Psoas muscle (tissue), 8 donors: ENCODE results near the gene OVCA2. TPM values are rescaled to one million over a fixed set of nuclear protein-coding genes. Genes with fewer than 3 reads are reported as not detected.
A peak's percentile ranks its signal among the peaks of the same experiment; 100 is the strongest.

Experiments used
- ATAC-seq, 4 donors: fragments of 200-7000 bp; cut with Tn5 transposase; one replicate each; pipeline ENCODE4 v1.9.1; 2020; ENCODE audit warnings: moderate library complexity in 3 of 4, mild to moderate bottlenecking in 2 of 4
- DNase-seq, 2 donors: peaks; one replicate each; pipeline ENCODE4 v3.0.0-alpha.2; 2020
- H3K27ac ChIP-seq: fragments of 200-600 bp; one replicate; pipeline ENCODE4 v1.8.0; 2022
- H3K27me3 ChIP-seq, 3 donors: fragments of 200-600 bp in 1 of 3; one replicate each; pipeline versions ENCODE4 v1.6.1 to v1.8.0; 2013 to 2022; ENCODE audit warnings: low read length in 2 of 3, mild to moderate bottlenecking in 2 of 3, moderate library complexity in 1 of 3; ENCODE audit not compliant: insufficient read depth in 3 of 3
- H3K36me3 ChIP-seq, 2 donors: fragments of 200-600 bp in 1 of 2; one replicate each; pipeline versions ENCODE4 v1.6.1 to v1.8.0; 2013 to 2022; ENCODE audit warnings: low read depth in 1 of 2, mild to moderate bottlenecking in 1 of 2, moderate library complexity in 1 of 2; ENCODE audit not compliant: insufficient read depth in 1 of 2
- H3K4me1 ChIP-seq: fragments of 200-600 bp; one replicate; pipeline ENCODE4 v1.8.0; 2022
- H3K4me3 ChIP-seq: fragments of 200-600 bp; one replicate; pipeline ENCODE4 v1.8.0; 2022; ENCODE audit warnings: mild to moderate bottlenecking
- H3K9me3 ChIP-seq: fragments of 200-600 bp; one replicate; pipeline ENCODE4 v1.8.0; 2022
- CTCF ChIP-seq: fragments of 200-600 bp; IDR thresholded peaks from one replicate; pipeline ENCODE4 v1.8.0; 2022; ENCODE audit warnings: antibody characterized with exemption
- WGBS, 3 donors: extraction: QIAGEN DNeasy Blood & Tissue Kit; methylation state at CpG; one replicate each; pipeline versions ENCODE4 v1.1.6 to v1.1.7; 2013; 5-methylcytosine and 5-hydroxymethylcytosine counted together
- intact Hi-C, 2 donors: fragments of 100-400 bp; cut with DNase I; formaldehyde crosslinking; loops; one replicate each; pipeline versions ENCODE4 v1.11.0 to v1.14.2; 2022
- polyA plus RNA-seq, 3 donors: library from polyadenylated mRNA; stranded (reverse); fragments of 200-250 nt; gene quantifications; one replicate each; pipeline ENCODE4 v1.2.3, GENCODE V29; 2013
- total RNA-seq, 4 donors: library from RNA; stranded (reverse); fragmentation: NEBNext Ultra II Directional in 2 of 4; extraction: Animal tissue kit (Norgen Biotek cat#: 25700) in 2 of 4; gene quantifications; one replicate each; pipeline versions ENCODE4 v1.2.1 to v1.2.4, GENCODE V29; 2021 to 2023
- donor health status: healthy with polysubstance abuse.
- donor health status: DM: no; HTN: no; CAD: no; lungs with moderate emphysema.
- donor health status: Bipolar disorder and iron deficiency.
- donor health status: healthy.
- donor health status: DM: yes; HTN: yes; CAD: no.
- donor health status: DM: no; HTN: no; CAD: no.
- donor health status: DM: no; HTN: no; CAD: no.
- donor health status: DM: yes; HTN: yes; CAD: no.

OVCA2 gene
- total and polyA plus RNA-seq, 7 donors = 10.1 to 66.1 (median 23.0) TPM

GRCh38 chr17:2063261-2064146, 21.7 kb downstream of the OVCA2 start:
- peaks cover 0 to 61% of the 10 kb centered on the region in 2 donors for H3K36me3 ChIP-seq
- H3K27ac ChIP-seq = peak overlapping the region; percentile 62

GRCh38 chr17:2064147-2064489, 22.3 kb downstream of the OVCA2 start:
- DNase-seq = no peak
- intact Hi-C loops = no loop called here

More at GRCh38 chr17:2063261-2064146, 21.7 kb downstream of the OVCA2 start:
- Histone ChIP-seq H3K4me1 (no peaks in the 10 kb centered on the region), H3K27me3 (no peaks in the 10 kb centered on the region), H3K4me3 (no peak overlapping the region), H3K9me3 (no peaks in the 10 kb centered on the region)
- TF ChIP-seq CTCF = no peak
- intact Hi-C loops = no loop called here
- no peak for ATAC-seq
- WGBS, 3 donors = 67 to 70% (median 67%) methylated on average over 16 of the region's 16 CpGs
- peak in 1 of 2 donors; percentile 43 for DNase-seq

GRCh38 chr17:2064520-2064971, 22.7 kb downstream of the OVCA2 start:
- Histone ChIP-seq H3K36me3 (peaks cover 0 to 63% of the 10 kb centered on the region in 2 donors), H3K27ac (peak overlapping the region; percentile 62), H3K4me1 (no peaks in the 10 kb centered on the region), H3K9me3 (no peaks in the 10 kb centered on the region), H3K27me3 (no peaks in the 10 kb centered on the region), H3K4me3 (no peak overlapping the region)
- DNase-seq = peak in 1 of 2 donors; percentile 30
- peak in 3 of 4 donors; percentile 2 to 5 (median 2) for ATAC-seq
- 57 to 81% (median 70%) methylated on average over 6 of the region's 6 CpGs for WGBS, 3 donors
- intact Hi-C loops = no loop called here
- no peak for TF ChIP-seq CTCF

More at GRCh38 chr17:2064147-2064489, 22.3 kb downstream of the OVCA2 start:
- H3K9me3 ChIP-seq = no peaks in the 10 kb centered on the region
- H3K27me3 ChIP-seq = no peaks in the 10 kb centered on the region
- WGBS, 3 donors = 60 to 67% (median 63%) methylated on average over 5 of the region's 5 CpGs
- ATAC-seq = no peak
- no peak for TF ChIP-seq CTCF
- no peaks in the 10 kb centered on the region for H3K4me1 ChIP-seq
- no peak overlapping the region for H3K4me3 ChIP-seq
- peak overlapping the region; percentile 62 for H3K27ac ChIP-seq
- peaks cover 0 to 66% of the 10 kb centered on the region in 2 donors for H3K36me3 ChIP-seq

- peak; percentile 64 to 83 for DNase-seq
- intact Hi-C loops = no loop called here
- peaks cover 0 to 56% of the 10 kb centered on the region in 2 donors for H3K36me3 ChIP-seq
These were observed 23.4 kb downstream of the OVCA2 start for GRCh38 chr17:2064980-2065785.

More at GRCh38 chr17:2064980-2065785, 23.4 kb downstream of the OVCA2 start:
- no peak overlapping the region for H3K4me3 ChIP-seq
- peak; percentile 20 to 32 (median 28) for ATAC-seq
- WGBS, 3 donors = 77 to 80% (median 79%) methylated on average over 24 of the region's 24 CpGs
- H3K27ac ChIP-seq = peak overlapping the region; percentile 62
- H3K4me1 ChIP-seq = no peaks in the 10 kb centered on the region
- H3K27me3 ChIP-seq = no peaks in the 10 kb centered on the region
- H3K9me3 ChIP-seq = no peaks in the 10 kb centered on the region
- no peak for TF ChIP-seq CTCF
